Testis (tissue), 2 donors: Measurements from ENCODE around the gene BSG.

Source experiments
- POLR2A ChIP-seq: fragments of 450-650 bp; IDR thresholded peaks from one replicate; pipeline ENCODE4 v1.6.1; 2017; ENCODE audit warnings: antibody characterized with exemption, mild to moderate bottlenecking, moderate library complexity
- TF ChIP-seq, protein P1 (sequence below), 3 experiments: fragments of 450-650 bp in 2 of 3; fragments of 200-600 bp in 1 of 3; sonication (generic) in 1 of 3; IDR thresholded peaks; one replicate each; pipeline ENCODE4 v1.5.1; 2016 to 2019; ENCODE audit warnings: antibody characterized with exemption in 3 of 3, mild to moderate bottlenecking in 2 of 3, moderate library complexity in 1 of 3

- TF ChIP-seq, protein P1, sequence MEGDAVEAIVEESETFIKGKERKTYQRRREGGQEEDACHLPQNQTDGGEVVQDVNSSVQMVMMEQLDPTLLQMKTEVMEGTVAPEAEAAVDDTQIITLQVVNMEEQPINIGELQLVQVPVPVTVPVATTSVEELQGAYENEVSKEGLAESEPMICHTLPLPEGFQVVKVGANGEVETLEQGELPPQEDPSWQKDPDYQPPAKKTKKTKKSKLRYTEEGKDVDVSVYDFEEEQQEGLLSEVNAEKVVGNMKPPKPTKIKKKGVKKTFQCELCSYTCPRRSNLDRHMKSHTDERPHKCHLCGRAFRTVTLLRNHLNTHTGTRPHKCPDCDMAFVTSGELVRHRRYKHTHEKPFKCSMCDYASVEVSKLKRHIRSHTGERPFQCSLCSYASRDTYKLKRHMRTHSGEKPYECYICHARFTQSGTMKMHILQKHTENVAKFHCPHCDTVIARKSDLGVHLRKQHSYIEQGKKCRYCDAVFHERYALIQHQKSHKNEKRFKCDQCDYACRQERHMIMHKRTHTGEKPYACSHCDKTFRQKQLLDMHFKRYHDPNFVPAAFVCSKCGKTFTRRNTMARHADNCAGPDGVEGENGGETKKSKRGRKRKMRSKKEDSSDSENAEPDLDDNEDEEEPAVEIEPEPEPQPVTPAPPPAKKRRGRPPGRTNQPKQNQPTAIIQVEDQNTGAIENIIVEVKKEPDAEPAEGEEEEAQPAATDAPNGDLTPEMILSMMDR (IDR thresholded peaks at IDR 0.05): no peak
- TF ChIP-seq POLR2A: no peak
Measured at GRCh38 chr19:625257-625656, 52.9 kb downstream of the BSG start.
